Tibial nerve (tissue), 3 donors: ENCODE data around the gene GPR34.

ENCODE experiments used
- POLR2A ChIP-seq, 2 donors: fragments of 450-650 bp; IDR thresholded peaks; one replicate each; pipeline ENCODE4 v1.6.1; 2017; ENCODE audit warnings: antibody characterized with exemption in 2 of 2, mild to moderate bottlenecking in 2 of 2, moderate library complexity in 2 of 2
- TF ChIP-seq, protein P1 (sequence below), 5 experiments: fragments of 200-600 bp in 3 of 5; fragments of 450-650 bp in 2 of 5; sonication (generic) in 3 of 5; IDR thresholded peaks; one replicate each; pipeline ENCODE4 v1.5.1; 2016 to 2019; ENCODE audit warnings: antibody characterized with exemption in 5 of 5, mild to moderate bottlenecking in 3 of 5, moderate library complexity in 2 of 5

DNA sequence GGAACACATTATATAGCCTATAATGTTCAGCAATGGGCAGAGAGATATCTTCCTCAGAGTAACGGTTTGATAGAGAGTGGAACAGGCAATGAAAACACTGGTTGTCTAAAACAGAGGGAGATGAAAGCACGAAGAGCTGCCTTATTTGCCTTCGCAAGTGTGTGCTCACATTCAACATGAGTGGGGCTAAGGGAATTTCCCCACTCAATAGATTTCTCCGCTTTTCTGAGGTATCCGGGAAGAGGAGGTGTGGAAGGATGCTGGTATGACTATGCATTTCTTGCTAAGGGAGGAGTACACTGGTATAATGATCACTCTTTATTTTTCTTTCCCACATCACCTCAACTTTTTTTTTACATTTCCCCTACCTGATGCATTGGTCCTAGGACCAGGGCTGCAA lies 27.4 kb downstream of the GPR34 start:
- no peak for TF ChIP-seq POLR2A (IDR thresholded peaks at IDR 0.05)
- TF ChIP-seq, protein P1, sequence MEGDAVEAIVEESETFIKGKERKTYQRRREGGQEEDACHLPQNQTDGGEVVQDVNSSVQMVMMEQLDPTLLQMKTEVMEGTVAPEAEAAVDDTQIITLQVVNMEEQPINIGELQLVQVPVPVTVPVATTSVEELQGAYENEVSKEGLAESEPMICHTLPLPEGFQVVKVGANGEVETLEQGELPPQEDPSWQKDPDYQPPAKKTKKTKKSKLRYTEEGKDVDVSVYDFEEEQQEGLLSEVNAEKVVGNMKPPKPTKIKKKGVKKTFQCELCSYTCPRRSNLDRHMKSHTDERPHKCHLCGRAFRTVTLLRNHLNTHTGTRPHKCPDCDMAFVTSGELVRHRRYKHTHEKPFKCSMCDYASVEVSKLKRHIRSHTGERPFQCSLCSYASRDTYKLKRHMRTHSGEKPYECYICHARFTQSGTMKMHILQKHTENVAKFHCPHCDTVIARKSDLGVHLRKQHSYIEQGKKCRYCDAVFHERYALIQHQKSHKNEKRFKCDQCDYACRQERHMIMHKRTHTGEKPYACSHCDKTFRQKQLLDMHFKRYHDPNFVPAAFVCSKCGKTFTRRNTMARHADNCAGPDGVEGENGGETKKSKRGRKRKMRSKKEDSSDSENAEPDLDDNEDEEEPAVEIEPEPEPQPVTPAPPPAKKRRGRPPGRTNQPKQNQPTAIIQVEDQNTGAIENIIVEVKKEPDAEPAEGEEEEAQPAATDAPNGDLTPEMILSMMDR (IDR thresholded peaks at IDR 0.05): no peak
